HEK293 (cell line): ENCODE measurements around the gene PAK1.

Source experiments
- ZBTB21 ChIP-seq: fragments of 450-650 bp; formaldehyde crosslinking; IDR thresholded peaks from 2 replicates; pipeline ENCODE4 v1.5.1; 2017; ENCODE audit warnings: missing biosample characterization, missing genetic modification characterization
- ZNF76 ChIP-seq: fragments of 450-650 bp; formaldehyde crosslinking; IDR thresholded peaks from 2 replicates; pipeline ENCODE4; 2016; ENCODE audit warnings: low read depth, missing biosample characterization, missing genetic modification characterization, borderline replicate concordance
- TF ChIP-seq, protein P1 (sequence below): fragments of 450-650 bp; formaldehyde crosslinking; IDR thresholded peaks from 2 replicates; pipeline ENCODE4 v1.5.1; 2017; ENCODE audit warnings: missing biosample characterization, missing genetic modification characterization
- TF ChIP-seq, protein P2 (sequence below): fragments of 450-650 bp; formaldehyde crosslinking; IDR thresholded peaks from 2 replicates; pipeline ENCODE4 v1.5.1; 2016; ENCODE audit warnings: missing biosample characterization, missing genetic modification characterization, low read depth

DNA sequence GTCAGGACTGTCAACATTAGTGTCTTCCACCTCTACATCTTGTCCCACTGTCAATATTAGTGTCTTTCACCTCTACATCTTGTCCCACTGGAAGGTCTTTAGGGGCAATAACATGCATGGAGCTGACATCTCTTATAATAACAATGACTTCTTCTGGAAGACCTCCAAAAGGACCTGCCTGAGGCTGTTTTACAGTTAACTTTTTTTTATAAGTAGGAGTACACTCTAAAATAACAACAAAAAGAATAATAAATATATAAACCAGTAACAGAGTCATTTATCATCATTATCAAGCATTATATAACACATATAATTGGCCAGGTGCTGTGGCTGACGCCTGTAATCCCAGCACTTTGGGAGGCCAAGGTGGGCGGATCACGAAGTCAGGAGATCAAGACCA lies 57.5 kb downstream of the PAK1 start:
- TF ChIP-seq, protein P1, sequence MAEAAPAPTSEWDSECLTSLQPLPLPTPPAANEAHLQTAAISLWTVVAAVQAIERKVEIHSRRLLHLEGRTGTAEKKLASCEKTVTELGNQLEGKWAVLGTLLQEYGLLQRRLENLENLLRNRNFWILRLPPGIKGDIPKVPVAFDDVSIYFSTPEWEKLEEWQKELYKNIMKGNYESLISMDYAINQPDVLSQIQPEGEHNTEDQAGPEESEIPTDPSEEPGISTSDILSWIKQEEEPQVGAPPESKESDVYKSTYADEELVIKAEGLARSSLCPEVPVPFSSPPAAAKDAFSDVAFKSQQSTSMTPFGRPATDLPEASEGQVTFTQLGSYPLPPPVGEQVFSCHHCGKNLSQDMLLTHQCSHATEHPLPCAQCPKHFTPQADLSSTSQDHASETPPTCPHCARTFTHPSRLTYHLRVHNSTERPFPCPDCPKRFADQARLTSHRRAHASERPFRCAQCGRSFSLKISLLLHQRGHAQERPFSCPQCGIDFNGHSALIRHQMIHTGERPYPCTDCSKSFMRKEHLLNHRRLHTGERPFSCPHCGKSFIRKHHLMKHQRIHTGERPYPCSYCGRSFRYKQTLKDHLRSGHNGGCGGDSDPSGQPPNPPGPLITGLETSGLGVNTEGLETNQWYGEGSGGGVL: no peak
- TF ChIP-seq ZBTB21 (tag by site-specific recombination) (no peak), ZNF76 (tag by site-specific recombination) (no peak)
- TF ChIP-seq, protein P2, sequence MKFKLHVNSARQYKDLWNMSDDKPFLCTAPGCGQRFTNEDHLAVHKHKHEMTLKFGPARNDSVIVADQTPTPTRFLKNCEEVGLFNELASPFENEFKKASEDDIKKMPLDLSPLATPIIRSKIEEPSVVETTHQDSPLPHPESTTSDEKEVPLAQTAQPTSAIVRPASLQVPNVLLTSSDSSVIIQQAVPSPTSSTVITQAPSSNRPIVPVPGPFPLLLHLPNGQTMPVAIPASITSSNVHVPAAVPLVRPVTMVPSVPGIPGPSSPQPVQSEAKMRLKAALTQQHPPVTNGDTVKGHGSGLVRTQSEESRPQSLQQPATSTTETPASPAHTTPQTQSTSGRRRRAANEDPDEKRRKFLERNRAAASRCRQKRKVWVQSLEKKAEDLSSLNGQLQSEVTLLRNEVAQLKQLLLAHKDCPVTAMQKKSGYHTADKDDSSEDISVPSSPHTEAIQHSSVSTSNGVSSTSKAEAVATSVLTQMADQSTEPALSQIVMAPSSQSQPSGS: no peak
